Fibroblast of pulmonary artery (primary cell): Measurements from ENCODE around the gene IL24.

Experiments used
- DNase-seq: peaks from one replicate; pipeline ENCODE4 v3.0.0-alpha.2; 2010; ENCODE audit warnings: low read depth
- H3K4me3 ChIP-seq: replicated peaks from 2 replicates; pipeline ENCODE4 v1.5.1; 2011; ENCODE audit warnings: low read depth, mild to moderate bottlenecking, control low read depth, low read length, moderate library complexity
- TF ChIP-seq, protein P1 (sequence below): IDR thresholded peaks from 2 replicates; pipeline ENCODE4 v1.5.1; 2011; ENCODE audit warnings: mild to moderate bottlenecking, control low read depth, low read length, inconsistent platforms; ENCODE audit errors: missing control alignments

IL24 gene

DNA sequence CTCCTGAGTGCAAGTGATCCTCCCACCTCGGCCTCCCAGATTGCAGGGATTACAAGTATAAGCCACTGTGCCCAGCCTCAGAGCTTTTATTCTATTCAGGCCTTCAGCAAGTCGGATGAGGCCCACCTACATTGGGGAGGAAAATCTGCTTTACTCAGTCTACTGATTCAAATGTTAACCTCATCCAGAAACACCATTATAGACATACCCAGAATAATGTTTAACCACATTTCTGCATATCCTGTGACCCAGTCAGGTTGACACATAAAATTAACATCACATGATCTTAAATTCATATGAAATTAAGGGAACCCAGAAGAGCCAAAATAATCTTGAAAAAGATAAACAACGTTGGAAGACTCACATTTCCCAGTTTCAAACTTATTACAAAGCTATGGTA is 16.9 kb upstream of the IL24 start:
- TF ChIP-seq, protein P1, sequence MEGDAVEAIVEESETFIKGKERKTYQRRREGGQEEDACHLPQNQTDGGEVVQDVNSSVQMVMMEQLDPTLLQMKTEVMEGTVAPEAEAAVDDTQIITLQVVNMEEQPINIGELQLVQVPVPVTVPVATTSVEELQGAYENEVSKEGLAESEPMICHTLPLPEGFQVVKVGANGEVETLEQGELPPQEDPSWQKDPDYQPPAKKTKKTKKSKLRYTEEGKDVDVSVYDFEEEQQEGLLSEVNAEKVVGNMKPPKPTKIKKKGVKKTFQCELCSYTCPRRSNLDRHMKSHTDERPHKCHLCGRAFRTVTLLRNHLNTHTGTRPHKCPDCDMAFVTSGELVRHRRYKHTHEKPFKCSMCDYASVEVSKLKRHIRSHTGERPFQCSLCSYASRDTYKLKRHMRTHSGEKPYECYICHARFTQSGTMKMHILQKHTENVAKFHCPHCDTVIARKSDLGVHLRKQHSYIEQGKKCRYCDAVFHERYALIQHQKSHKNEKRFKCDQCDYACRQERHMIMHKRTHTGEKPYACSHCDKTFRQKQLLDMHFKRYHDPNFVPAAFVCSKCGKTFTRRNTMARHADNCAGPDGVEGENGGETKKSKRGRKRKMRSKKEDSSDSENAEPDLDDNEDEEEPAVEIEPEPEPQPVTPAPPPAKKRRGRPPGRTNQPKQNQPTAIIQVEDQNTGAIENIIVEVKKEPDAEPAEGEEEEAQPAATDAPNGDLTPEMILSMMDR: no peak
- no peak overlapping the region for H3K4me3 ChIP-seq
- DNase-seq: no peak

DNA sequence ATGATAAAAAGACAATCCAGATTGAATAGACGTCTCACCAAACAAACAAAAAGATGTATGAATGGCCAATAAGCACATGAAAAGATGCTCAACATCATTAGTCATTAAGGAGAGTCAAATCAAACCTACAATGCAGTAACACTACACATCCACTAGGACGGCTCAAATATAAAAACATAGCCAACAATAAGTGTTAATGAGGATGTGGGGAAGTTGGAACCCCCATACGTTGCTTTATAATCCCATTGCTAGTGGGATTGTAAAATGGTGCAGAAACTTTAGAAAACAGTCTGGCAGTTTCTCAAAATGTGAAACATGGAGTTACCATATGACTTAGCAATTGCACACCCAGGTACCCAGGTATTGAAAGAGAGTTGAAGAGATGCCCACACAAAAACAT is 14.7 kb upstream of the IL24 start:
- H3K4me3 ChIP-seq: no peak overlapping the region
- DNase-seq: no peak
- TF ChIP-seq, protein P1: peak; percentile 12

DNA sequence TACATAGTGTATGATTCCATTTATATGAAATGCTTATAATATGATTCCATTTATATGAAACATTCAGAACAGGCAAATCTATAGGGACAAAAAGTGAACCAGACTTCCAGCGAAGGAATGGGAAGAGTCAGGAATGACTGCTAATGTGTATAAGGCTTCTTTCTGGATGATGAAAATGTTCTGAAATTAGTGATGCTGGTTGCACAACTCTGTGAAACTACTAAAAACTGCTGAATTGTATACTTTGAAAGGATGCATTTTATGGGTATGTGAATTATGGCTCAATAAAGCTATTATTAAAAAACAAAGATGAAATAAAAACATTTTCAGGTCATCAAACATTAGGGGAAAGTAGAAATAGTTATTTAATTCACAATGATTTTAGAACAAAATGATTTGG is 14.1 kb upstream of the IL24 start:
- TF ChIP-seq, protein P1: no peak
- DNase-seq: no peak
- H3K4me3 ChIP-seq: no peak overlapping the region

DNA sequence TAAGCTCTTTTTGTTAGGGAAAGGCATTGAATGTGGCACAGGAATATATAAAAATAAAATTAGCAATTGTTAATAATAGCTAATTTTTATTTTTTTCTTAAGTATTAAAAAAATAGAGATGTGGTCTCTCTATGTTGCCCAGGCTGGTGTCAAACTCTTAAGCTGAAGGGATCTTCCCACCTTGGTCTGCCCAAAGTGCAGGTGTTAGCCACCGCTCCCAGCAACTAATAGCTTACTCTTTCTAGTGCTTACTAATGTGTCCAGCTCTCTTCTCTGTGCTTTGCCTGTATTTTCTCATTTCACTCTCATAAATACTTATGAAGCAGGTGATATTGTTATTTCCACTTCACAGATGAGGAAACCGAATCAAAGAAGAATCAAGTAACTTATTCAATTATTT is 13.4 kb upstream of the IL24 start:
- DNase-seq: no peak
- TF ChIP-seq, protein P1: no peak
- H3K4me3 ChIP-seq: no peak overlapping the region

DNA sequence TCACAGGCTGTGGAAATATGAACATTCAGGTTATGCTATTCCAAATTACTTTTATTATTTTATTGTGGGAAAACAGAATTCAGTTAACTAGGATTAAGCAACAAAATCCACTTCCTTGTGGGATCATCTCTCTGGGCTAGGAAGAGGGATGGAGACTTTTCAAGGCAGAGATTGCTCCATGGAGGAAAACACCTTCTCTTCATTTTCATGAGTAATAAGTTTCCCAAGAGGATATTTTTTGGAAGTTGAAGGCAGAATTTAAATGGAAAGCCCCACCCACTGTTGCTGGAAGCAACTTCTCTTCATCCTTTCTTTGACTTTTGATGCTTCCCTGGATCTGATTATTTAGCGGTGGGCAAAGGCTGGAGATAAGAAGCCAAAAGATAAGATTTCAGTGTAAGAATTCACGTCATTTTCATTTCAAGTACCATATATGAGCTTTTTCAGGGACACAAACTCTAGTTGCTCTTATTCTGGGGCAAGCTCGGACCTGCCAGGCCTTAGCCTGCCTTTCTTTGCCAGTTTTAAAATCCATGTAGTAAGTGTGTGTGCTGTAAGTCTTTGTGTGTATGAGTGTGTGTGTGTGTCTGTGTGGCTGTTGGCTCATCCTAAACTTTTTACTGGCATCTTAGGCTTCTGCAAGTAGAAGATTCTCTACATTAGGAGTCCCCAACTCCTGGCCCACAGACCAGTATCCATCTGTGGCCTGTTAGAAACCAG is 11.7 kb upstream of the IL24 start:
- H3K4me3 ChIP-seq: no peak overlapping the region
- TF ChIP-seq, protein P1: no peak
- DNase-seq: peak; percentile 78

DNA sequence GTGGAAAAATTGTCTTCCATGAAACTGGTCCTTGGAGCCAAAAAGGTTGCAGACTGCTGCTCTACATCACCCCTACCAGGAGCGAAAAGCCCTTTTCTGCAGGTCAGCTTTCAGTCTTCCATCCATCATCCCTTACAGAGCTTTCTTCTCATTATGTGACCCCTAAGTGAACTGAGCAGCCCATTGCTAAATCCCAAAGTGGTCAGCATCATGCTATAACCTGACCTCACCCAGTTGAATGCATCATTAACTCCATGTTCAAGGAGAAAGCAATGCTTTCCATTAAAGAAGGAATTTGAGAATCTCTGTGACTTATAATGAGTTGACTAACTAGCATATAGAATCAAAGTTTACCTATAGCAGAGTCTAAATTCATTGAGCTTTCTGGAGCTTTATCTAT is 10.4 kb upstream of the IL24 start:
- DNase-seq: no peak
- H3K4me3 ChIP-seq: no peak overlapping the region
- TF ChIP-seq, protein P1: no peak

DNA sequence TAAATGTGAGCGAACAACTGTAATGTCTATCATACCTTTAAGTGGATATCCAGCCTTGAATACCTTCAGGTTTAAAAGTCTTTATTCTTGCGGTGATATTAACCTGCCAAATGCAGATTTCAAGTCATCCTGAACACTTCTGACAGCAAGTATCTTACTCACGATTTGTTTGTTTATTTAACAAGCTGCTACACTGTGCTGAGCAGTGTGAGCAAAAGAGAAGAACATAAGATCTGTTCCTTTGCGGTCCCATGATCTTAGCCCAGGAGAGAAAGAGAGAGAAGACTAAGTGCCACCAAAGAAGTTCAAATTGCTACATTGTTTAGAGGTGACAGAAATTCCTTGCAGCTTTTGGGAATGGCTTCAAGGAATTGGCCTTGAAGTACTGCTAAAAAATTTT is 9.5 kb upstream of the IL24 start:
- TF ChIP-seq, protein P1: no peak
- no peak overlapping the region for H3K4me3 ChIP-seq
- DNase-seq: no peak
